ENCODE data around the gene FBXO41.

FBXO41 gene

DNA sequence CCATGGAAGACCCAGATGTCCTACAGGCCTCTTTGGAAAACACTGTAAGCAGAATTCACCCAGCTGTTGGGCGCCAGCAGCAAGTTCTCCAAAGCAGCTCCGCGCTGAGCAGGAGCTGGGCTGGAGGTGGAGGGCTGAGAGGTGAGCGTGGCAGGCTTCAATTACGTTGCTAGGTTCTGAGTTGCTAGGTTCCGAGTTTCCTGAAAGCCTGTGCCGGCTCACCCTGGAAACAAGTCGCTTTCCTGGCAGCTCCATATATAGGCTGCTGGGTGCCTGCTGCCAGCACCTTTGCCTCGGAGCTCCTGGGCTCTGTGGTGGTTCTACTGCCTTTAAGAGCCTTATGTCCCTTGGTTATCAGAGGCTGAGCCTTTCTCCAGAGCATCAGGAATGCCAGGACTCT is 23.4 kb upstream of the FBXO41 start:
- no peak for FAIRE-seq
- TF ChIP-seq, protein P1, sequence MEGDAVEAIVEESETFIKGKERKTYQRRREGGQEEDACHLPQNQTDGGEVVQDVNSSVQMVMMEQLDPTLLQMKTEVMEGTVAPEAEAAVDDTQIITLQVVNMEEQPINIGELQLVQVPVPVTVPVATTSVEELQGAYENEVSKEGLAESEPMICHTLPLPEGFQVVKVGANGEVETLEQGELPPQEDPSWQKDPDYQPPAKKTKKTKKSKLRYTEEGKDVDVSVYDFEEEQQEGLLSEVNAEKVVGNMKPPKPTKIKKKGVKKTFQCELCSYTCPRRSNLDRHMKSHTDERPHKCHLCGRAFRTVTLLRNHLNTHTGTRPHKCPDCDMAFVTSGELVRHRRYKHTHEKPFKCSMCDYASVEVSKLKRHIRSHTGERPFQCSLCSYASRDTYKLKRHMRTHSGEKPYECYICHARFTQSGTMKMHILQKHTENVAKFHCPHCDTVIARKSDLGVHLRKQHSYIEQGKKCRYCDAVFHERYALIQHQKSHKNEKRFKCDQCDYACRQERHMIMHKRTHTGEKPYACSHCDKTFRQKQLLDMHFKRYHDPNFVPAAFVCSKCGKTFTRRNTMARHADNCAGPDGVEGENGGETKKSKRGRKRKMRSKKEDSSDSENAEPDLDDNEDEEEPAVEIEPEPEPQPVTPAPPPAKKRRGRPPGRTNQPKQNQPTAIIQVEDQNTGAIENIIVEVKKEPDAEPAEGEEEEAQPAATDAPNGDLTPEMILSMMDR (IDR thresholded peaks at IDR 0.05; ENCODE audit: insufficient read depth, missing control alignments): no peak
- no peak for DNase-seq (ENCODE audit: insufficient read length, low spot score)

DNA sequence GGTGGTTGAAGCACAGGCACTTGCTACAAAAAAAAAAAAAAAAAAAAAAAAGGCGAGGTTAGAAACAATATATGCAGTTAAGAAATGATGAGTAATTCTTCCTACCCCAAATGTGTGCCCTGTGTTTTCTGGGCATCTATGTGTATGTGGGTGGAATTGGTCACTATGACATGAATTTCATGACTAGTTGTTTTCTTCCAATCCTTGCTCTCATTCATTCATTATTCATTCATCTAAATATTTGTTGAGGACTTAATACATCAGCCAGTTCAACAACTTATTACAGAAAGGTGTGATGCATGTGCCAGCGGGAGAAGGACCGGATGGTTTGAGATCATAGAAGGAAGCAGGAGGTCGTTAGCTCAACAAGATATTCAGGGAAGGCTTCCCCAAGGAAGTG is 17.4 kb upstream of the FBXO41 start:
- TF ChIP-seq, protein P1 (IDR thresholded peaks at IDR 0.05; ENCODE audit: insufficient read depth, missing control alignments): no peak
- FAIRE-seq: no peak
- DNase-seq (ENCODE audit: insufficient read length, low spot score): no peak

DNA sequence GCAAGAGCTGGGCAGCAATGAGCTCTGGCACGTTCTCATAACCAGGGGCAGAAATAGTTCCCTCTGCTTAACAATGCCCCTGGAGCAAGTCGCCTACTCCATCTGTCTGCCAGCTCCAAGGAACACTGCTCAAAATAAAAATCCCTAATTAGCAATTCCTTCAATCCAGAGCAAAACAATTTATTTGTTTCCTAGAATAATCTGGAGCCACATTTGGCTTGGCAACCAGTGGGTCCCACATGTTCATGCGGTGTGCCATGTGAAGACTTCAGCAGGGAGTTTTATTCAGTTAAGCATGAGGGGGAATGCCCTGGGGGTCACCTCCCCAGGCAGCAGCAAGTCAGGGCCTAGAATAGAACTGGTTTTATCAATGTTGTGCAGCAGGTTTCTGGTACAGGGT is 16.6 kb upstream of the FBXO41 start:
- no peak for FAIRE-seq
- TF ChIP-seq, protein P1 (IDR thresholded peaks at IDR 0.05; ENCODE audit: insufficient read depth, missing control alignments): no peak
- DNase-seq (ENCODE audit: insufficient read length, low spot score): no peak

DNA sequence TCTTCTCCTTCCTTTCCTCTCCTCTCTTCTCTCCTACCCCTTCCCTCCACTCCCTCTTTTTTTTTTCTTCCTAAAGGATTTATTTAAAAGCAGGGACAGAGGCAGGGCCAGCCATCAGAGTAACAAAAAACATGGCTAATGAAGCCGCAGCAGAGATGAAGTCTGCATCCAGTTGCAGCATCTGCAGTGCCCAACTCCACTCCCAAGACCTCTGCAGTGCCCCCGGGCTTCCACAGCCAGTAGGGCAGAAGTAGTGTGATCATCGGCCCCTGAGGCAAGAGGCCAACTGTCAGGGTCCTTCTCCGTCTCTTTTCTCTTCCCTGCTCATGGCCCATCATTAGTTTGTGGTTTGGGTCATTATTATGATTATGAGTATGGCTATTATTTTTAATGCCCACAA is 13.3 kb upstream of the FBXO41 start:
- TF ChIP-seq, protein P1 (IDR thresholded peaks at IDR 0.05; ENCODE audit: insufficient read depth, missing control alignments): no peak

DNA sequence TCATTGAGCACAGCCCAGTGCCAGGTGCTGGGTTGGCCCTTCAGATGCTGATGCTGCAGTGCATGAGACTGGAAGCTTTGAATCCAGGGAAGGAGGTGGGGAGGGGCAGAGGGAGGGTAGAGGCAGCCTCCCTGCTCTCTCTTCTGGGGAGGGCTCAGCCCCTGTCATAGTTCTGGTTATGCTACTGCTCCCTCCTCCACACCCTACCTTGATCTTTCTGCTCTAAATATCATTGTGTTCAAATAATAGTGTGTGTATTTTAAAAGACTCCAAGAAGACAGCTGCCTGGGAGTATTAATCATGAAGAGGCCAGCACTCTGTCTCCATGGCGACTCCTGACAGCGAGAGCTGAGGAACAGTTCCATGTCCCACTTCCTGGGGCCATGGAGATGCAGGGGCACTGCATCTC is 12.9 kb upstream of the FBXO41 start:
- FAIRE-seq (no peak), DNase-seq (ENCODE audit: insufficient read length, low spot score) (no peak)
- TF ChIP-seq, protein P1 (IDR thresholded peaks at IDR 0.05; ENCODE audit: insufficient read depth, missing control alignments): no peak

More for the DNA sequence above, 13.3 kb upstream of the FBXO41 start:
- FAIRE-seq: no peak
- DNase-seq (ENCODE audit: insufficient read length, low spot score): no peak

DNA sequence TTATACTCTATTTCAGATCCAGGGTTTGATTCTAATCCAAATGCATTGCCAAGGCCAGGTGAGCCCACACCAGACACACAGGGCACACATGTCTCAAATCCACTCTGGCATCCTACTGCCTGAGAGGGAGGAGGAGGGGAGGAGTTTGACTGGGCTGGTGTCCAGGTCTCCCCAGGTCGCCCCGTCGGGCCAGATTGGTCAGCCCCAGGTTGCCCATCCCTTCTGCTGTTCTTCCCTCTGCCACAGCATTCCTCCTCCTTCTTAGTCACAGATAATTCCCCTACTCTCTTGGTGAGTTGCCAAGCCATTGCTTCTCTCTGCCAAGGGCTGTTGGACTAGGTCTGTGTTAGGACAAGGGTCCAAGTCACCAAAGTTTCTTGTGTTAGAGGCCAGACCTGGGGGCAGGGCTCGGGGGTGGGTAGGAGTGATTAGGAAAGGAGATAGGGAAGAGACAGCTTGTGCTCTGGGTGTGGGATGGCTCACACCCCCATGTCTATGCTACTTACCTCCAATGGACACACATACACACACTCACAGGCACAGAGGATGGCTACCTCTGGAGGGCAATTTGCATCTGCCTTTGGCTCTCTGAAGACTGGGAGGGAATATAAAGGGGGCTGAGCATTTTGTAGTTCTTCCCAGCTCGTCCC is 11.6 kb upstream of the FBXO41 start:
- TF ChIP-seq, protein P1 (IDR thresholded peaks at IDR 0.05; ENCODE audit: insufficient read depth, missing control alignments): no peak
- DNase-seq (ENCODE audit: insufficient read length, low spot score) (no peak), FAIRE-seq (no peak)

DNA sequence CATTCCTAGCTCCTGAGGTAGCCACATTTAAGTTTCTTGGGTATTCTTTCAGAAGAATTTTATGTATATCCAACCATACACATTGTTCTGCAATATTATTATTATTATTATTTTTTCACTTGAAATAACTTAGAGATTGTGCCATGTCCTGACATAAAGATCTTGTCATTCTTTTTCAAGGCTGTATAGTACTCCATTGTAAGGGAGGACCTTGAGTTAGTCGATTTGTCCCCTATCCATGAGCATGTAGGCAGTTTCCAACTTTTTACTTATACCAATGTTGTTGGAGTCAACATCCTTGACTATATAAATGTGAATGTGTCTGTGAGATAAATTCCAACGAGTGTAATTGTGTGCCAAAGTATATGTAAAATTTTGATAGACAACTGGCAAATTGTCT is 10.0 kb upstream of the FBXO41 start:
- TF ChIP-seq, protein P1 (IDR thresholded peaks at IDR 0.05; ENCODE audit: insufficient read depth, missing control alignments): no peak
- FAIRE-seq: no peak
- DNase-seq (ENCODE audit: insufficient read length, low spot score): no peak
